Stimulated activated CD4-positive, alpha-beta T cell treated with anti-CD3 and anti-CD28 coated beads, Interleukin-4, amount 100 ng/mL, for 4 hours (primary cell): ENCODE measurements around the gene ARL2BP.
"Not testable (repeated sequence)": the region's sequence is repeated elsewhere in the genome, so short reads cannot be mapped to it uniquely, and the experiment has no call there.

Source experiments
- DNase-seq, 2 experiments: peaks; one replicate each; pipeline ENCODE4 v3.0.0-alpha.2; 2020

Gene ARL2BP

DNA sequence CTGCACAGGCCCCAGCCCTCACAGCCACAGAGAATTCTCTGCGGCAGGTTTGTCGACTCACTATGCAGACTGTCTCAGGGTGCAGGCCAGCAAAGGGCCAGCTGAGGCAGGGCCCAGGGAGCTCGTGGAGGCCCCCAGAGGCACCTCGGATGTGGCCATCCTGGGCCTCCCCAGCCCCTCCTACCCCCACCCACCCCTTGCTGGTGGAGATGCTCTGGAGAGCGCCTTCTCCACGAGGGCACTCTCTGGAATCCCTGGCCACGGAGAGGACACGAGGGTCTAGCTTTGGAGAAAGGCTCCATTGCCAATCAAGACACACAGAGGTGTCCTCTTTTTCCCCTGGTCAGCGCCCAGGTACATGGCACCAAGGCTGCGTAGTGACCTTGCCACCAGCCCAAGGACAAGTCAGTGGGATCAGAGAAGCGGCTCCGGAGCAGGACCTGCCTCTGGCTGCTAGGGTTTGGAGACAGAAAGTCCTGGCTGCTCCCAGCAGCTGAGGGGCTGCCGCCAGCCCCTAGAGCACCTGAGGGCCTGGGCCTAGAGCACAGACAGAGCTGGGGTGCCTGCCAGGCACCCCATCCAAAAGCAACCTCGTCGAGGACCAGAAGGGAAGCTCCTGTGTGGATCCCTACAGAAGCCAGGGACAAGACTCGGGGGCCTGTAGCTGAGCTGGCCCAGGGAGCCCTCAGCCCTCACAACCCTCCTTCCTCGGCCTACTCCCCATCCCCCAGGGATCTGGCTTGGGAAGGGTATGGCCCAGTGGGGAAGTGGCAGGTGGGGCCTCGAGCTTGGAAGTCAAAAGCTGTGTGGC lies 18.7 kb downstream of the ARL2BP start:
- no peak for DNase-seq

DNA sequence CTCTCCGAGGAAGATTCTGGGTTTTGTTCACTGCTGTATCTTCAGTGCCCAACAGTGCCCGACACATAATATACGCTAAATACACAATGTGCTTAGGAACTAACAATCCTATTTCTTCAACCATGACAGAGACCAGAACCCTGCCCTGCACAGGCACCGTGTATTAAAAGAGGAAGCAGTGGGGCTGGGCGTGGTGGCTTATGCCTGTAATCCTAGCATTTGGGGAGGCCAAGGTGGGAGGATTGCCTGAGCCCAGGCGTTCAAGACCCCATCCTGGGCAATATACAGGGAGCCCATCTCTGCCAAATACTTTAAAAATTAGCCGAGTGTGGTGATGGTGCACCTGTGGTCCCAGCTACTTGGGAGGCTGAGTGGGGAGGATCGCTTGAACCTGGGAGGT lies 19.3 kb downstream of the ARL2BP start:
- no peak for DNase-seq

- DNase-seq, result no peak
These were observed 19.9 kb downstream of the ARL2BP start for GRCh38 chr16:57264950-57265371.

GRCh38 chr16:57265850-57266530 lies 20.9 kb downstream of the ARL2BP start:
- DNase-seq, result no peak

GRCh38 chr16:57266531-57267260 lies 21.6 kb downstream of the ARL2BP start:
- peak in 1 of 2 experiments; percentile 24 for DNase-seq

DNA sequence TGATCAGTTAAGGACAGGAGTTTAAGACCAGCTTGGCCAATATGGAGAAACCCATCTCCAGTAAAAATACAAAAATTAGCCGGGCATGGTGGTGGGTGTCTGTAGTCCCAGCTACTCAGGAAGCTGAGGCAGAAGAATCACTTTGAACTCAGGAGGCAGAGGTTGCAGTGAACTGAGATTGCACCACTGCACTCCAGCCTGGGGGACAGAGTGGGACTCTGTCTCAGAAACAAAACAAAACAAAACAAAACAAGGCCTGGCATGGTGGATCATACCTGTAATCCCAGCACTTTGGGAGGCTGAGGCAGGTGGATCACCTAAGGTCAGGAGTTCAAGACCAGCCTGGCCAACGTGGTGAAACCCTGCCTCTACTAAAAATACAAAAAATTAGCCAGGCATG lies 22.3 kb downstream of the ARL2BP start:
- not testable (repeated sequence) for DNase-seq

DNA sequence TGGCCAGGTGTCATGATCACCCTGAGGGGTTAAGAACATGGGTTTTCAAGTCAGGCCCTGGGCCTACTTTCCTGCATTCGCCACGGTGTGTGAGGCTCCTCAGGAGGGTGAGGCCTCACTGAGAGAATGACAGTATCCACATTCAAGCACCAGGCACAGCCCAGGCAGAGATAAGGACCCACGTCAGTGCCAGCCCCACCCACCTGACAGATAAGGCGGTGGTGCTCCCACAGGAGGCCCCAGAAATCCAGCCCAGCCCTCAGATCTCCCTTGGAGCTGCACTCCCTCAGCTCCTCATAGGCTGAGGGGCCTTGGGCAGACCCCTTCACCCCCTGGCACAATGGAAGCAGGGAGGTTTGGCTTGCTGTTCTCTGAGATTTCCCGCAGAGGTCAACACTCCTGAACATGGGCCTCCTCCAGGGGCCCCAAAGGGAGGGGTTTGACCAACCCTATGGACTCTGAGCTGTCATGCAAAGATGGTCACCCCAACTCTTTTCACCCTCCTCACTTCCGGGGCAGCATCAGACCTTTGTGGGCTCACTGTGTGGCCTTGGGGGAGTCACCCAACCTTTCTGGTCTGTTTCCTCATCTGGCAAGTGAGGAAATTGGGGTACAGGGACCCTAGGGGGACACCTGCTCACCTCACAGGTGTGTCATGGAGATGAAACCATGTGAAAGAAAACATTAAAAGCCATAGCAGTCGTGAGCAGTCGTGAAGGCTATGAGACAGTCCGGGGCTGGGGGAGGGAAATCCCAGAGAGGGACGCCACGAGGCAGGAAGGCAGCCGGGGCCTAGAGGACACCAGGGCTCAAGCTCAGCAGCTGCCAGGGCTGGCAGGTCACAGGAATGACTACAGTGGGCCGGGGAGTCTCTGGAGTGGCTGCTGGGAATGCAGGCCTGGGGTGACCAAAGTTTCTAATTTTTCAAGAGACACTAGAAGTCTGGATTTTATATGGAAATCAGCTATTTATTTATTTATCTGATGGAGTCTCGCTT lies 24.0 kb downstream of the ARL2BP start:
- no peak for DNase-seq

DNA sequence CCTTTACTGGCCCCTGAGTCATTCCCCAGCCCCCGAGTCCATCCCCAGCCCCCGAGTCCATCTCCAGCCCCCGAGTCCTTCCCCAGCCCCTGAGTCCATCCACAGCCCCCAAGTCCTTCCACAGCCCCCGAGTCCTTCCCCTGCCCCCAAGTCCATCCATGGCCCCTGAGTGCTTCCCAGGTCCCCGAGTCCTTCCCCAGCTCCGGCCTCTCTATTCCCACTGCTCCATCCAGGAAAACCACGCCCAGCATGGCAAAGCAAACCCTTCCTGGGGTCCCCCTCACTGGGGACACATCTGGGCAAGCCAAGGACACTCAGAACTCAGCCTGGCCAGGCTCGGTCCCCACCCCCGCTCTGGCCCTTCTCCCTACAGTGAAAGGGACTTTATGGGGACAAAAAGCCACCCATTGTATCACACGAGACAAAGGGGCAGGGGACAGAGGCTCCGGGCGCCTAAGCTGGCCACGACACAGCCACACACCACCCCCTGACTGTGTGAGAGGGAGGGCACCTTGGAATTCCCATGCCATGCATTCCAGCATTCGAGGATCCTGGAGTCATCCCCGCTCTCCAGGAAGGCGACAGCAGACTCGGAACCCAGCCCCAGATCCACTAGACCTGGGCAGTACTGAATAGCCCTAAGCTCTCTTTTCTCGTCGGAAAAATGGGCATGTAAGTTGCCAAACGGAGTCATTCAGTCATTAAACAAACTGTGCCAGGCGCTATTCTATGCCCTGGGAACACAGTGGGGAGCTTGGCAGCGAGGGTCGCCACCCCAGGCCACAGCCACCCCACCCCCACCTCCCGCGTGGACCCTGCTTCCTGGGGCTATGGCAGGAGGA lies 25.4 kb downstream of the ARL2BP start:
- no peak for DNase-seq

GRCh38 chr16:57271063-57271345 lies 25.9 kb downstream of the ARL2BP start:
- no peak for DNase-seq

DNA sequence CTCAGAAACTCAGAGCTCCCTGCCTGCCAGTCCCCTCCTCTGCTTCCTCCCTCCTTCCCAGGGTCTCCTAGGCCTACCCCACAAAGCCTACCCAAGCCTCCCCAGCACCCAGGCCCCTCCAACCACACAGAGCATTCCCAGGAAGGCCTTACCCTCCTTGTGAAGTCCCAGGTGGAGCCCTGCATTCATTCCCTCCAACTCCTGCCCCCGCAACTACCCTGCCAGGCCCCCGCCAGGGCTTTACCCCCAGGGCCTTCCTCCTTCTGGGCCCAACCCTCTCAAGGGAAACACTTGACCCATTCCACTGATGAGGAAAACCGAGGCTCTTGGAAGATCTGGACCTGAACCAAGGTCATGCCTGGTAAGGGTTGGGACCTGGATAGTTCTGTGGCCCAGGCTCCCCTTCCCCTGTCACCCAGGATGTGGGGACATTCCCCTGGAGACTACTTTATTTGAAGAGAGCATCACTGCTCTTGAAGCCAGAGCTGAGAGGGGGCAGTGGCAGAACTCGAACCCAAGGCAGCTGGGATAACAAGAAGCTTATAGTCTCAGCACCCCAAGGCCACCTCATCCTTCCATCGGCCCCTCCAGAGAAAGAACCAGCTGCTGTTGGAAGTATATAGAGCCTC lies 26.9 kb downstream of the ARL2BP start:
- DNase-seq, result no peak

GRCh38 chr16:57273359-57273758 lies 28.3 kb downstream of the ARL2BP start:
- no peak for DNase-seq

- no peak for DNase-seq
These were observed 28.8 kb downstream of the ARL2BP start for GRCh38 chr16:57273826-57274225.

GRCh38 chr16:57275946-57276345 lies 30.9 kb downstream of the ARL2BP start:
- DNase-seq, result not testable (repeated sequence)

GRCh38 chr16:57276596-57276995 lies 31.5 kb downstream of the ARL2BP start:
- no peak for DNase-seq

DNA sequence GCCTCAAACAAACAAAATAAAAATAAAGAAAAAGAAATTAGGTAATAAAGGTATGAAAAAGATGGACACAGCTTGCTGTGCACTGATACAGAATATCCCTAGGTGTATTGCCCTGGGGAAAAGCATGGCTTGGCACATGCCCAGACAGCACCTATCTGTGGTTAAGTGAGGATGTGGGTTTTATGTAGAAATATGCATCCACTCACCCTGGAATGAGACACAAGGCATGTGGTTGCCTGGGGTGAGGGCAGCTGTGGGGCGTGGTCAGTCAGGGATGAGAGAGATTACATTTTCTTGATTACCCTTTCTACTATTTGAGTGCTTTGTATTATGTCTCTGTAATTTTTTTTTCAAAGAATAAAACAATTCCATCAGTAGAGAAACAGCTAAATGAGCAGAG lies 32.5 kb downstream of the ARL2BP start:
- DNase-seq, result peak in 1 of 2 experiments; percentile 45

DNA sequence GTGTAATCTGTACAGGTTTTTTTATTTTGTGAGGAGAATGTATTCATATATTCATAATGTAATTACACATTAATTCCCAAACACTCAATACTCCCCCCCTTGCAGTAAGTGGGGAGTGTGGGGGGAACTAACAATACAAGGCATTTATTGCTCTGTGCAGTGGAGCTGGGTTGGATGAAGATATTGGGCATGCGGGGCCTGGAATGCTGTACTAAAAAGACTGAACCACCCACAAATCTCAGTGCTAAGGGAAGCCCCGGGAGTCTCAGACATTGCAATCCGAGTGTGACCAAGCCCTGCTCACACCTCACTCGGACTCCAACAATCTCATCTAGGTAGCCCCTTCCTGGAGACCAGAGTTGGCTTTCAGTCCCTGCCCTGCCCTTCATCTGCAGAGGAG lies 33.4 kb downstream of the ARL2BP start:
- no peak for DNase-seq

DNA sequence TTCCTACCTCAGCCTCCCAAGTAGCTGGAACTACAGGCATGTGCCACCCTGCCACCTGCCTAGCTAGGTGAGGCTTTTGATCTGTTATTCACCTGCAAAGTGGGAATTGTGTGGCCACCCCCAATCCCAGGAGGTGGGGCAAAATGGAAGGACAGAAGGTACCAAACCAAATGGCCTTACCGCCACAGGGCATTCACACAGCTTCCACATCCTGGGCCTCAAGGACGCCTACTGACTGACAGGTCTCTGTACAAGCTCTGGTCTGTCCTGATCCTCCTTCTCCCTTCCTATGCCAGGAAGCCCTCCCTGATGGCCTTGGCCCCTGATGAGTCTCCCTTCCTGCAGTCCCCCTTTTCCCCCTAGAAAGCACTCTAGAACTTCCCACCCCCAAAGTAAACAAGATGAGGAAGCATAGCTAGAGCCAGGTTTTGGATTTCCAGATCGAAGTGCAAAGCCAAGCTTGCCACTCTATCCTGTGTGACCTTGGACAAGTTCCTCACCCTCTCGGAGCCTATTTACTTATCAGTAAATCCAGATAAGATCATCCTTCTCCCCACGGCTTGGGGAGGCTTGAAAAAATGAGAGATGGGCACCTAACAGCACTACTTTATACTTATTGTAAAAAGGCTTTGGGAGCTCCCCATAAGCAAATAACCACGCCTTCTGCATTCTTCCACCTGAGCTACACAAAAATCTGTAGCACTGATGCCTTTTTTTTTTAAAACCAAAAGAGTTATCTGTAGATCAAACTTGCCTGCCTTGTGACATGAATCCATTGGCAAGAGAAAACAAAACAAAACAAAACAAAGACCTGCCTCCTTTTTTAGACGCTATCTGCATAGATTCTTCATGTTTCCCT lies 35.0 kb downstream of the ARL2BP start:
- no peak for DNase-seq

DNA sequence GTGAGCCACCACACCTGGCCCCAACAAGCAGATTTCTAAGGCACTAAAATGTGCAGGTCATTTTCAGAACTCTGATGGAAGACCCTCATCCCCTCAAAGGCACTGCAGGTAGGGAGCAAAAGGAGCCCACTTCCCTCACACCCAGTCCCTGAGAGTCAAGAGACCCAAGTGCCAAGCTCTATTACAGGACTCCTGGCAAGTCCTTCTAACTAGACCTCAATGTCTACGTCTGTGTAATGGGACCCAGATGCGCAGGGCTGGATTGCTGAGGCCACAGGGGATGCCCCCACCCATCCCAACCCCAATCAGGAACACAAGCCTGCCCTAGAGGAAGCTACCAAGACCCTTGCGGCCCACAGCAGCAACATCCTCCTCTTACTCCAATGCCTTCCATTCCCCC lies 36.7 kb downstream of the ARL2BP start:
- DNase-seq, result no peak

DNA sequence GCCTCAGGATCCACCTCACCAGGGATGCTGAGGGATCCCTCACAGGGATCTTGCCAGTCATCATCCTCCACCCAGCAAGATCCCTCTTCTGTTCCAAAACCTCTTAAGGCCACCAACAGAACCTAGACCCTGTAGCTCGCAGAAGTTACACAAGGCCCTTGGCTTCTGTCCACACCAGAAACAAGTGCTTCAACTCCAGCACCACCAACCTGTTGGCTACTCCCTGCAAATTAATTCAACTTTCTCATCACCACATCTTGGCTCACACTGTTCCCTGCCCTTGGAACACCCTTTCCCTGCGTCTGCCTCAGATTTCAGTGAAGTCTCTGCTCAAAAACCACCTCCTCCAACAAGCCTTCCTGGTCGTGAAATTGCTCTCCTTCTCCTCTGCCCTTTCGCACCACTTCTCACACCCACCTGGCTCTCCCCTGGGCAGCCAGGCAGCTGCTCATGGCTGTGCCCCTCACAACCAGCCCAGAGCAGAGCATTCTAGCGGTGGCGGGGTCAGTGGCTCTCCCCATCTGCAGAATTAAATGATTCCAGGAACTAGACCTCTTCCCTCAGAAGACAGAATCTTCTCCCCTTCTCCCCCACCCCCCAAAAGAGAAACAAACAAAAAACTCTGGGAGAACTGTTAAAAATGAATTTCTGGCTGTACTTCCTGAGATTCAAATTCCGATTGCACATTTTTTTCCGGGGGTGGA lies 37.6 kb downstream of the ARL2BP start:
- no peak for DNase-seq
